HFFc6 (cell line): ENCODE data around the gene PPM1B. TPM values are rescaled to one million over a fixed set of nuclear protein-coding genes. Genes with fewer than 3 reads are reported as not detected.

Experiments used
- DNase-seq: peaks from one replicate; pipeline ENCODE4 v3.0.0-alpha.2; 2018
- H3K27ac Mint-ChIP-seq: 2 replicates; pipeline ENCODE4 v1.8.0; 2020; ENCODE audit warnings: mild to moderate bottlenecking, mixed read lengths
- H3K27me3 Mint-ChIP-seq: 2 replicates; pipeline ENCODE4 v1.8.0; 2021; ENCODE audit warnings: mild to moderate bottlenecking, moderate library complexity, mixed read lengths; ENCODE audit not compliant: insufficient read depth
- H3K36me3 Mint-ChIP-seq: 2 replicates; pipeline ENCODE4 v1.8.0; 2021; ENCODE audit warnings: low read depth, mixed read lengths
- H3K4me1 Mint-ChIP-seq: 2 replicates; pipeline ENCODE4 v1.8.0; 2020; ENCODE audit warnings: low read depth, mixed read lengths
- H3K4me3 Mint-ChIP-seq: 2 replicates; pipeline ENCODE4 v1.8.0; 2020; ENCODE audit warnings: mild to moderate bottlenecking, moderate library complexity, mixed read lengths
- H3K9me3 Mint-ChIP-seq: 2 replicates; pipeline ENCODE4 v1.8.0; 2020; ENCODE audit warnings: mild to moderate bottlenecking, mixed read lengths
- CTCF ChIP-seq: fragments of 200-600 bp; sonication (generic); IDR thresholded peaks from 2 replicates; pipeline ENCODE4 v1.5.0; 2021; ENCODE audit warnings: antibody characterized with exemption, mild to moderate bottlenecking
- total RNA-seq, 6 experiments: library from RNA; stranded (reverse); fragmentation: NEBNext Ultra II Directional; extraction: Animal tissue kit (Norgen Biotek cat#: 25700); gene quantifications; 2 replicates in 1 of 6; 3 replicates in 5 of 6; pipeline ENCODE4 v1.2.3, GENCODE V29; 2021

PPM1B gene
- total RNA-seq, 6 experiments from 2014 or later: 22.8 to 31.6 (median 27.1) TPM

GRCh38 chr2:44142306-44142705 is 26.4 kb upstream of the PPM1B start:
- Mint-ChIP-seq H3K9me3 (no peaks in the 10 kb centered on the region), H3K4me1 (peaks cover 16% of the 10 kb centered on the region), H3K27ac (no peak overlapping the region), H3K36me3 (no peaks in the 10 kb centered on the region), H3K27me3 (peaks cover 8% of the 10 kb centered on the region), H3K4me3 (no peak overlapping the region)
- no peak for TF ChIP-seq CTCF
- DNase-seq: no peak

- peaks cover 9% of the 10 kb centered on the region for H3K27me3 Mint-ChIP-seq
- H3K4me3 Mint-ChIP-seq: no peak overlapping the region
- H3K4me1 Mint-ChIP-seq: peaks cover 5% of the 10 kb centered on the region; the same call in 1 of the 2 replicates
- no peaks in the 10 kb centered on the region for H3K36me3 Mint-ChIP-seq
- no peak overlapping the region for H3K27ac Mint-ChIP-seq
- TF ChIP-seq CTCF: no peak
- no peaks in the 10 kb centered on the region for H3K9me3 Mint-ChIP-seq
- DNase-seq: no peak
Observed at GRCh38 chr2:44143701-44144100, 25.0 kb upstream of the PPM1B start.

GRCh38 chr2:44148999-44149398 is 19.7 kb upstream of the PPM1B start:
- TF ChIP-seq CTCF: no peak
- Mint-ChIP-seq H3K4me3 (no peak overlapping the region), H3K4me1 (no peaks in the 10 kb centered on the region), H3K27me3 (peaks cover 18% of the 10 kb centered on the region), H3K36me3 (no peaks in the 10 kb centered on the region), H3K9me3 (no peaks in the 10 kb centered on the region), H3K27ac (no peak overlapping the region)
- no peak for DNase-seq

- Mint-ChIP-seq H3K36me3 (no peaks in the 10 kb centered on the region), H3K9me3 (no peaks in the 10 kb centered on the region), H3K27ac (no peak overlapping the region), H3K4me1 (peaks cover 1% of the 10 kb centered on the region), H3K27me3 (peaks cover 18% of the 10 kb centered on the region), H3K4me3 (no peak overlapping the region)
- no peak for DNase-seq
- no peak for TF ChIP-seq CTCF
Observed at GRCh38 chr2:44150473-44150872, 18.2 kb upstream of the PPM1B start.

- Mint-ChIP-seq H3K36me3 (no peaks in the 10 kb centered on the region), H3K27me3 (peaks cover 21% of the 10 kb centered on the region), H3K4me3 (no peak overlapping the region), H3K9me3 (no peaks in the 10 kb centered on the region), H3K4me1 (peaks cover 11% of the 10 kb centered on the region), H3K27ac (no peak overlapping the region)
- no peak for TF ChIP-seq CTCF
- DNase-seq: no peak
Observed at GRCh38 chr2:44152865-44153669, 15.6 kb upstream of the PPM1B start.
